Activated CD8-positive, alpha-beta memory T cell treated with anti-CD3 and anti-CD28 coated beads, Interleukin-2, amount 50 U/mL, for 4 hours (primary cell): ENCODE measurements around the gene FAM107B.

Experiments
- DNase-seq: peaks from one replicate; pipeline ENCODE4 v3.0.0-alpha.2; 2020

FAM107B gene

DNA sequence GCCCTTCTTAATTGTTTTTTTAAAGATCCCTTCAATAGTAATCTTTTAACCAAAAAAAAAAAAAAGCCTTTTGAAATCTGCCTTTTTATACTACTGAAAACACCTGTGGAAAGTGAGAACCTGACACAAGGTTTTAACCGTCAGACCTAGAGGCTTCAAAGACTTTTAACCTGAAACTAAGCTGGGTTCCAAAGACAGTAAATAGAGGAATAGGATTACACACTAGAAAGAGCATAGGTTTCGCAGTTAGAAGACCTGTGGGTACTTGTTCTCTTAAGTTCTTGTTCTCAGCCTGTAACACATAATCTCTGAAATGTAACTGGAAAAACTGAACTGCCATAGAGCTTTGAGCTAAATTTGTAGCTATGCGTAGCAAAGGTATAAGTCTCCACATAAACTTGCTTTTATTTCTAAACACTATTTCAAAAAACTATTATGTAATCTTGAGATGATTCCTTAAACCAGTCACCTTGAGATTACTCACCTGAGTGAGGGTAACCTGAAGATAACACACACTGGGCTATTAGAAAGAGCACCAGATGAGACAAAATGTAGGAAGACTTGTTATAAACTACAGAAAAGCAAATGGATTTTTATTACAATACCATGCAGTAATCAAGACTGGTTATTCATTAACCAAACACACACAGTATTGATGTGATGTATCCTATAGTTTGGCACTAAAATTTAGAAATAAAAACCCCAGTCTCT, 247.4 kb downstream of the FAM107B start:
- no peak for DNase-seq

DNA sequence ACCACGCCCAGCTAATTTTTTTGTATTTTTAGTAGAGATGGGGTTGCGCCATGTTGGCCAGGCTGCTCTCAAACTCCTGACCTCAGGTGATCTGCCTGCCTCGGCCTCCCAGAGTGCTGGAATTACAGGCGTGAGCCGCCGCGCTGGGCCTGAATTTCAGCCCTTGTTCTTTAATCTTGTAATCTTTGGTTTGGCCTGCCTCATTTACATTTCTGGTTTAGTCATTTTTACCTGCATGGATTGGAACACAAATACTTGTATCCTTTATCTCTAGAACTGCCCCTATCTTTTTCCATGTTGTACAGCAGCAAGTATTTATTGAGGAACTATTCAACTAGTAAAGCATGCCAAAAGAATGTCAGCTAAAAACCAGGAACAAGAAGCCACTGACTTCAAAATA, 248.4 kb downstream of the FAM107B start:
- DNase-seq: no peak

DNA sequence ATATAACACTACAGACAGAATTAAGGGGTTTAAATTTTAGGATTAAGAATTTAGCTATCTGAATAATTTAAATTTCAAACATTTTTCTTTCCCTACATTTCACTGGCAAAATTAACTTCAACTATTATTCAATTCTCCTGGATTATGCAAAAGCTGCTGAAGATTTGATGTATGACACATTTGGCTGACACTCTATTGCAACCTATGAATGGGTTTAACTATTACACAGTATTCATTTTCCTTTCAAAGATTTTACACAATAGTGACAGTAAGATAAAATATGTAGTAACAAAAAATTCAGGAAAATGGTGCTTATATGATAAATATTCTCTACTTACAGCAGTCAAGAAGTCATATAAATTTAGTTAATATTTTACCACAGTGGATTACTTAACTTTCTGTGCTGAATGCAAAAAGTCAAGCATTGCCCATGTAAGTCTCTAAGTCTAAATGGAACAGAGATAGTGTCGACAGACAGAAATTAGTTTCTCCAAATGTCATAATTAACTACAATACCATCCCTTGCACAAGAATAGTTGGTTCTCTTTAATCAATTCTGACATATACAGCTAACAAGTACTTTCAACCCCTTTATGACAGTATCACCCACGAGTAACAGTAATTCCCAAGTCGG, 249.9 kb downstream of the FAM107B start:
- no peak for DNase-seq

DNA sequence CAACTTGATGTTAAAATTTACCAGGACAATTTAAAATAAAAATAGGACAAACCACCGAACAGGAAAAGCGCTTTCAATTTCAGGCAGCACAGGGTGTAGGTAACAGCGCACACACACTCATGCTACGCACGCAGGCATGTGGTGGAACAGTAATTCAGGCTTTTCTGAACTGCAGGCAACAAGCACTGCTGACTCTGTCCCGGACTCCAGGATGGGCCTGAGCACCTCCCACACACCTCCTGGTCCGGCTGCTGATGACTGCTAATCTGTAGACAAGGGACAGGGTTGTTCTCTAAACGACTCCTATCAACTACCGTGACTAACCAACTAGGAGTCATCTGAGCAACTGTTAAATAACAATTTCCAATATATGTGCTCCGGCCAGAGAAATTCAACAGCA, 251.4 kb downstream of the FAM107B start:
- DNase-seq: no peak

DNA sequence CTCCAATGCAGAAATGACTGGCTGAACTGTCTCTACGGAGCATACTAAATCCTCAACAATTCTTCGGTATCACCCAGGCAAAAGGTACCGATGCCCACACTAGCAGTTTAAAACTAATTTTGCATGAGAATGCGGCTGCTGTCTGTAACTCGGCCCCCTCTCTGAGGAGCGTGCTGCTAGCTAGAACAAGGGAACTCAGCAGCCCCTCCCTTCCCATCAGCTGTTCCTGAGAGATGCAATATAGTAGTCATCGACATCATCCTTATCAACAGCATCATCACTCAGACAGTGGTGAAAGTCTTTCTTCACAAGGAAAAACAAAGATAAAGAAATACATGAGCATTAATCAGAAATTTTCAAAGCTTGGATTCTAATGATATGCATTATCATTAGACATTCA, 254.9 kb downstream of the FAM107B start:
- DNase-seq: no peak

DNA sequence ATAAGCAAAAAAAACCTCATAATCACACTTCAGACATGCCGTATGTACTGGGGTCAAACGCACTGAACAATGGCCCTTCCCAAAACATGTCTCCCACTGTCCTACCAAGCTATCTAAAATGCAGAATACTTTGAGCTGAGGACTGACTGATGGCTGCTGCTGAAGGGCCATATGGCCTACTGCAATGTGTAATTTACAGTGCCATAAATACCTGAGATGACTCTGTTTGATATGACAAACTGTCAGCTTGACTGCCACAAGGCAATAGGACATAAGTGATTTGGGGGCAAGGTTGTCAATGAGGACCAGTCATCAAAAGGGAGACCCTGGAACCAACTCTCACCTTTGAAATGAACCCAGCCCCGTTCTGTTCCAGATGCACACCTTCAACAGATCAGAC, 256.5 kb downstream of the FAM107B start:
- no peak for DNase-seq

DNA sequence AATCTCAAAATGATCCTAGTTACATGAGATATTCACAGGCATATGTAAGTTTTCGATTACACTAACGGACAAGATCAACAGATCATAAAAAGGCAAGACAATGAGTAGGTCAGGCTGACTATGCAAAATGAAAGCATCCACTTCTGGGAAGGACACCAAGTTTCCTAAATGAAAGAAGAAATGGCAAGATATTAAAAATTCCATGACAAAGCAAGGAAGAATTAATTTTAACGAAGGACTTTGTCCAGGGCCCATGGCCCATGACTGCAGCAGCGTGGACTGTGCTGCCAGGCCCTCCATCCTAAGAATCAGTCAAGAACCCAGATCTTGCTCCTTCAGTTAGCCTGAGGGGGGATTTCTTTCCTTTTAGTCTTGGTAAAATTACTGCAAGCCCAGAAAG, 261.6 kb downstream of the FAM107B start:
- no peak for DNase-seq

DNA sequence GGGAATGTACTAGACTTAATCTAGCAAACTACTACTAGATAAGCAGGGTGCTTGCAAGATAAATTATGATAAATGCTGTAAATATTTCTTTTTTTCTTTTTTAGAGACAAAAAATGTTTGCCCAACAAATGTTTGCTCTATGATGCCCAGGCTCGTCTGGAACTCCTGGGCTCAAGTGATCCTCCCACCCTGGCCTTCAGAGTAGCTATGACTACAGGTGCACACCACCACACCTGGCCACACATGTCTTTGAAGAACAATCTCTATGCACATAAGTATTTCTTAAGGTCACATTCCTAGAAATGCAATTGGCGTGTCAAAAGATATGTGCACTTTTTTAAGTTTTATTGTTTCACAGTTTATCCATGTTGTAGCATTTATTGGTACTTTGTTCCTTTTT, 264.4 kb downstream of the FAM107B start:
- DNase-seq: no peak

DNA sequence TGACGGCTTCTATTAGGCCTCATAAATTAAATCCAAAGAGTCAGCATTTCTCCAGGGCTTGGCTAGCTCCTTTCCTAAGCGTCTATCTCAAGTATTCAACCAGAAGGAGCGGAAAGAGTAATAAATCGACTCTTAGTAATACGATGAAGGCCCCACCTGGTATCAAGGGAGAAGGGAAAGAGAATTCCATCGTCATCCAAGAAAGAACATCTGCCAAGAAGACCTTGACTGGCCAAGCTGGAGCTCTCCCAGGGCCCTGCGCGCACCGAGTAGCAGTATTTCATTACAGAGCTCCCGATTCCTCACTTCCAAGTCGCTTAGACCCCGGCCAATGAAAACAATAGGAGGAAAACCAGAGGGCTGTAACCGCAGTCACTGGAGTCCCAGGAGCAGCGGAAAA, 266.0 kb downstream of the FAM107B start:
- no peak for DNase-seq

DNA sequence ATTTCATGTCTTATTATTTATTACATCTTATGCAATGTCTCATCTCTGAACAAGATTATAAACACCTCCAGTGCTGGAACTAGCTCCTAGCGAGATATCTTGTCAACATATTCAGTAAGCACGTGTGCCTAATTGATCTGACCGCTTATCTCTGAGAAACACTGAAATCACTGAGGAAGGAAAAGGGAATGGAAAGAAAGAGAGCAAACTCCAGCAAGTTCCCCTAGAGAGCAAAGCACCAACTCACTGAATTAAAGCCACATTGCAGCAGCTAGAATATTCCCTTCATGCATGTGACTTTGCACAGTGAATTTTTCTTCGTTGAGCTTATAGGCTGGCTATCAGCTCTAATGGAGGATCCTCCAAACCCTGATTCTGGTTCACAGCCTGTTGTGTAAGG, 266.9 kb downstream of the FAM107B start:
- no peak for DNase-seq

DNA sequence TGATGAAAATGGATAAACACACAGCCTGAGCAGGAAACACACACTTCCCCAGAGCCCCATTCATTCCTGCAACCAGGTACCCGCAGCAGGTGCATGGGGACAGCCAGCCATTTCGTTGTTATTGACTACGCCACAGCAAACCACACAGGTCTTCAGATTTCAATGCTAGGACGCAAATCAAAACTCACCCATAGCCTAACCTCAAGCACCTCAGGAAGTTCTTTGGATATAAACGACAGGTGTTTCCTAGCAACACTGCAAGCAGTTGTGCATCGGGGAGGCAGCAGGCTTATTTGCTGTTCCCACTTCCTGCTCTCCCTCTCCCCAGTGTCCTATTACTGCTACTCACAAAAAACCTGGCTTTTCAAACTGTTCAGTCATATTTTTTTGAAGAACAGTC, 267.5 kb downstream of the FAM107B start:
- no peak for DNase-seq

DNA sequence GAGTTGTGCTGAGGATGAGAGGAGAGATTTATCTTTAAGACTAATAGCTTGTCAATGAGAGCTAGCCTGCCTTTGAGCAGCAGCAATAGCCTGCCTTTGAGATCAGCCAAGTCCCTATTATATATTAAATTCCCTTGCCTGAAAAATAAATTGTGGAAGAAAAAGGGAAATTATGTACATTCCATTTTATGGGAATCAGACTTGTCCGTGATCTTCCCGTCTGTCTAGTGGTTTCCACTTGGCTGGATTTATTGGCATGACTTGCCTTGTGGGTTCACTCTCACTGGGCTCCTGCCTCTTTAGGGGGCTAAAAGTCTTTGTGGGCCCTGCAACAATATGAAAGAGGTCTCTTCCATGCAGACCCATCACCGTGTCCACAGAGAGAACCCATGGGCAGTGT, 272.3 kb downstream of the FAM107B start:
- DNase-seq: no peak

DNA sequence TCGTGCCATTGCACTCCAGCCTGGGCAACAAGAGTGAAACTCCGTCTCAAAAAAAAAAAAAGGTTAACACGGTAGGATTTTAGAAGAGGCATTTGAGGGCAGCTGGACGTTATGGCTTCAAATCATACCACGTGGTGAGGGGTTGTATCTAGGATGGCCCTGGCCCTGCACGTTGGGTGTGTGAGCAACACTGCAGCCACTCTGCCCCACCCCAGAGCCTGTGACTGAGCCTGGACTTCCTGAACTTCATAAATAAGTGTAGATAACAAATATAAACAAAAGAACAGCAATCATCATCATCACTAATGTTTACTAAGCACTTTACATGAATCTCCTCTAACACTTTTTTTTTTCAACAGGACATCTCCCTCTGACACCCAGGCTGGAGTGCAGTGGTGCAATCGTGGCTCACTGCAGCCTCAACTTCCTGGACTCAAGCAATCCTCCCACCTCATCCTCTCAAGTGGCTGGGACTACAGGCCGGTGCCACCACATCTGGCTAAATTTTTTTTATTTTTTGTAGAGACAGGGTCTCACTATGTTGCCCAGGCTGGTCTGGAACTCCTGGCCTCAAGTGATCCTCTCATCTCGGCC, 274.4 kb downstream of the FAM107B start:
- DNase-seq: no peak

DNA sequence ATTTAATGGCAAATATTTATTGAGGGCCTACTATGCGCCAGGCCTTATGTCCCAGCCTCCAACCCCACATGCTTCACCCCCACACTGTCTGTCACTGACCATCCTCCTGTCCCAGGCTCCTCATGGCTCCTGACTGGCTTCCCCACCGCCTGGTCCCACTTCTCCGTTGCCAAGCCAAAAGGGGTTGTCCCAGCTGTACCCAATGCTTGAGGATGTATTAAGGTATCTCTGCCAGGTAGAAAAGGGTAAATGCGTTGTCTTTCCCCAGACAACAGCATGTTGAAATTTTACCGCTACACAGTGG, 275.1 kb downstream of the FAM107B start:
- no peak for DNase-seq

DNA sequence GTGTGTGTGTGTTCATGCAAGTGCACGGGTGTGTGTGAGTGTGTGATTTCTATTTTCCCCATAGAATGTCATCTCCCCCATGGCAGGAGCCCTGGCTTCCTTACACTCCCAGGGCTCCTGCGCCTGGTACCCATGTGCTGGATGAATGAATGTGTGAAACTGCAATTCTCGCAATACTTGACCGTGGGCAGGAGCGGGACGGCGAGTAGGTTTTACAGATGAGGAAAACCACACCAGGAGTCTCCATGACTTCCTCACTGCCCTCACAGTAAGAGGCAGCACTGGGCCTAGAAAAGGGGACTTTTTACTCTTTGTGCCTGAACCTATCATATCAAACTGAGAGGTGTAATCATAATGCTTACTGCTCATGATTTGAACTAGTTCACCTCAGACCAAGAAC, 276.4 kb downstream of the FAM107B start:
- no peak for DNase-seq

DNA sequence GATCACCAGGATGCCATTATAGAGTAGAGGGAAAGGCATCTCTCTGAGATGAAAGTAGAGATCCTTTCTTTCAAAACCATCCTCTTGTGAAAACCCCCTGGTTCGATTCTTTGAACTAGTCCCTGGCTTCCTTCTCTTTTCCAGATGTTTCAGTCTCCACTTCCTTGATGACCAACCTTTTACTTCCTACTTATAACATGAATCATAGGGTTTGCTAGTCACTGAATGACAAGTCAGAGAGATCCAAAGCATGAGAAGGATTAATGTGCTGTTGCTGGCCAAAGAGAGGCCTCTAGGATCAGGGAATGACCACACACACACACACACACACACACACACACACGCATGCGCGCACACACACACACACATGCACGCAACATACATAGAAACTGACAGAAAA, 282.9 kb downstream of the FAM107B start:
- no peak for DNase-seq

DNA sequence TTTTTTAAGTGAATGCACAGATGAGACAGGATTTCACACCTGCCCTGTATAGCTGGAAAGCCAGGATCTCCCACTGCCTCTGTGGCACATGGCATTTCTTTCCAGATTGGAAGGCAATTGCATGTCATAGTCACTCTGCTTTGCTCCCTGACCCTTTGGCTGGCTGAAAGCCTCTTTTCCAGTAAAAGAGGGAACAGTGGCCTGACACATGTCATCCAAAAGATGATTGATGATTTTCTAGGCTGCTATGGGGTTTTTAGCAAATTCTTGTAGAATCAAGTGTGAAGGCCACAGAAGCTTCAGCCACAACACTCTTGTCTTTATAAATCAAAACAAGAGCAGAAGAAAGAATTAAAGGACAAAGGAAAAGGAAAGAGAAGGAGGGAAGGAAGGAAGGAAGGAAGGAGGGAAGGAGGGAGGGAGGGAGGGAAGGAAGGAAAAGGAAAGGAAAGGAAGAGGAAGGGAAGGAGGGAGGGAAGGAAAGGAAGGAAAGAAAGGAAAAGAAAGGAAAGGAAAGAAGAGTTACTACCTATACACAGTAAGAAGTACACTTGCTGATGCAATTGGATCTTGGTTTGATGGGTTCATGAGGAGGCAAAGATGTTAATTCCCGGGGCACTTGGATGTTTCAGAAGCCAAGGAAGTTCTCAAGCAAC, 285.0 kb downstream of the FAM107B start:
- no peak for DNase-seq

DNA sequence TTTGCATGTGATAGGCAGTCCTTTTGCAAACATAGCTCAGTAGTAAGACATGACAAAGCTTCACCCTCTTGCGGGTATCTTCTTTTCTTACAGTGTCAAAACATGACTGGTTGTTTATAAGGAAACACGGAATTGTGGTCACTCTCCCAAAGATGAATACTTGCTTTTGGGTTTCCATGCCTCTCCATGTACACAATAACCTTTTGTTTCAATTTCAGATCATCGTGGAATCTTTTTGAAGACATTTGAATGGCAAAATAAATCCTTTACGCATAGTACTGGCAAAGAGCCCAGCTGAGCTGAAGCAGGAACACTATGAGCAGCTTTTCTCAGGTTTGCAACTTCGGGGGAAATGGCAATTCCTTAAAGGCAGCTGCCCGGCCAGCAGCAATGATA, 287.2 kb downstream of the FAM107B start:
- DNase-seq: no peak

DNA sequence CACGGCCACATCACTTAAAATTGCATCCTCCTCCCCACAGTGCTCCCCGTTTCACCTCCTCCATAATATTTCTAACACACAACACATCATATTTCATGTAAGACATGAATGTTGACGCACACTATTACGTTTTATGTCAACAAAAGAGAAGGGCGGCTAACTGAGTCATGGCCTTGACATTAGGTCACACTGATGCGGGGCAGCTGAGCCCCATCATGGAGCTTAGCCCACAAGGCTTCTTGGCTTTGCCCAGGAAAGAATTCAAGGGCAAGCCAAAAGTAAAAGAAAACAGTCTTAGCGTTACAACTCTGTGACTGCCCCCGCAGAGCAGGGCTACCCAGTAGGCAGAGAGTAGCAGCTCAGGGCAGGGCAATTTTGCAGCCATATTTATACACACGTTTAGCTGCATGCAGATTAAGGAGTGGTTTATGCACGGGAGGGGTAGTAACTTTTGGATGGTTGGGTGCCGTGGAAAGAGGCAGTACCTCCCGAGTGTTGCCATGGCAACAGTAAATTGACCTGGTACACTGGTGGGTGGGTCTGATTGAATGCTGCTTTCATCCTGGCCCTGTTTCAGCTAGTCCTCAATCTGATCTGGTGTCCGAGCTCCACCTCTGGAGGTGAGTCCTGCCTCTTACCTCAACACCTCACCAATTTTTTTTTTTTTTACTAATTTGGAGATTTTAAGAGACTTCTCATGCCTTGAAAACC, 287.8 kb downstream of the FAM107B start:
- no peak for DNase-seq

DNA sequence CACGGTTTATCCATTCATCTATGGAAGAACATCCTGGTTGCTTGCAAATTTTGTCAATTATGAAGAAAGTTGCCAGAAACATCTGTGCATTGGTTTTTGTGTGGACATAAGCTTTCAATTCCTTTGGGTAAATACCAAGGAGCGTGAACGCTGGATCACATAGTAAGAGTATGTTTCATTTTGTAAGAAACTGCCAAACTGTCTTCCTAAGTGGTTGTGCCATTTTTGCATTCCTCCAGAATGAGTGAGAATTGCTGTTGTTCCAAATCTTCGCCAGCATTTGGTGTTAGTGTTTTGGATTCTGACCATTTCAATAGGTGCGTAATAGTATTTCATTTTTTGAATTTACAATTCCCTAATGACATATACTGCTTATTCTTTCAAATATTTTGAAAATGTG, 288.7 kb downstream of the FAM107B start:
- no peak for DNase-seq

DNA sequence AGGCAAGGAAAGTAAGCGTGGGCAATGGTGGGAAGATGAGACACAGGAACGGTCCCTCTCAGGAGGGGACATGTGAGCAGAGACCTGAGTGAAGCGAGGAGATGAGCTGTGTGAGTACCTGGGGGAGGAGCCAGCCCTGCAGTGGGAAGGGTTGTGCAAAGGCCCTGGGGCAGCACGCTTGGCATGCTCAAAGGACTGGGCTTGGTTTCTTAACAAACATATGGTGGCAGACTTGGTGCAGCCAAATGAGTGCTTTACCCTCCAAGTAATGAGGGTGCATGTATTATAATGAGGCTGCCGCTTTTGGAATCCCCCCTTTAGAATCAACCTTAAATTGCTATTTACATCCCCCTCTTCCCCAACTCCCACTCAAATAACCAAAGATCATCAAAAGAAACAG, 291.3 kb downstream of the FAM107B start:
- DNase-seq: no peak

DNA sequence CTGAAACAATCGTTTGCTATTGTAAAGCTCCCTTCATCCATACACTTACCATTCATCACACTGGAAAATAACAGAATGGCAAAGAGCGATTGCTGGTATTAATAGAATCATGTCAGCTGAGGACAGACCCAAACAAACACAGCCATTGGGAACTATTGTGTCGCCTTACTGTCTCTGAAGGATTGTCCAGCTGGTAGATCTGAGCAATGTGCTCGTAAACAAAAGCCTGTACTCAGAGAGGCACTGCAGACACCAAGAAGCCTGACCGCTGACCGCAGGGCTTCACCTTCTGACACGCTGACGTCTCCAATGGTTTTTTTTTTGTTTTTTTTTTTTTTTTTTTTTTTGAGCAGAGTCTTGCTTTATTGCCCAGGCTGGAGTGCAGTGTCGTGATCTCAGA, 292.9 kb downstream of the FAM107B start:
- no peak for DNase-seq

DNA sequence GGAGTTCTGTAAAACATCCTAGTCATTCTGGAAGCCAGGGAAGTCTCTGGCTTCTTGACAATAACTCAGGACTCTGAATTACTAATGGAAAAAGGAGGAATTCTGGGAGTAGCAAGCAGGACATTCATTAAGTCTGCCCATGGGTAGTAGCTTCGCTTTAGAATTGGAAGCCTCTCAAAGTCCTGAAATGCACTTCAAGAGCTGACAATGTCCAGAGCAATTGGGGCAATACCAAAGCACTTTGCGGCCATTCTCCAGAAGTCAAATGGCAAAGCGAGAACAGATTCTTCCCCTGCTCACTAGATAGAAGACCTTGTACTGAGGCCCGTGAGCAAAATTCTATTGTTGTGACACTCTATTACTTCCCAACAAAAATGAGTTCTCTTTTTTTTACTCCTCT, 293.7 kb downstream of the FAM107B start:
- DNase-seq: no peak

DNA sequence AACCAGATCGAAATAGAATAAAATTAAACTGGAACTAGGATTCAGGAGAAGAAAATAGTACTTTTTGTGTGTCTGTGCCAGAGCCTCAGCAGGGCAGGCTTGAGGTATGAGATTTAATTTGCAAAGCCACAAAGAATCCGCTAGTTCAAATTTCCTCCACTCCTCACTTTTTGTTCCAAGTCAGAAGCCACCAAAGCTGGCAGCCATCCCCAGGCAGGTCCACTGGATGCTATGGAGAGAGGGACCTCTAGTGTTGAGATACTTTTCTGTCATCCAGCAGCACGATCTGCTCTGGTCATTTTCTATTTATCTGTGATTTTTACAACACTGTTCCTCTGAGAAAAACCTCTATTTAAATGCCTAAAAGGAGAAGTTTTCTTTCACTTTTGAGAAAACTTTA, 296.1 kb downstream of the FAM107B start:
- no peak for DNase-seq
